ENCODE measurements around the gene WNT3A. TPM values are rescaled to one million over a fixed set of nuclear protein-coding genes. Genes with fewer than 3 reads are reported as not detected.

WNT3A gene
- total RNA-seq, 1 experiment from 2014 or later: 1.0 TPM

- Histone ChIP-seq H3K4me1 (ENCODE audit: insufficient read depth, low read length) (peaks cover 41% of the 10 kb centered on the region), H3K36me3 (ENCODE audit: low read depth, low read length) (no peaks in the 10 kb centered on the region), H3K4me3 (ENCODE audit: low read length) (0 out of 2 replicates have a peak overlapping the region, but pooled peaks have one; percentile 8), H4K20me1 (ENCODE audit: low read length) (no peaks in the 10 kb centered on the region), H3K27me3 (ENCODE audit: low read length) (no peaks in the 10 kb centered on the region), H3K27ac (ENCODE audit: low read length) (peak overlapping the region; percentile 64), H3K9me3 (ENCODE audit: low read length) (no peaks in the 10 kb centered on the region), H3K4me2 (ENCODE audit: low read length) (peak overlapping the region; percentile 65), H2AFZ (ENCODE audit: low read length) (no peak overlapping the region), H3K9me2 (replicated peaks; ENCODE audit: low read length) (no peaks in the 10 kb centered on the region), H3K9ac (ENCODE audit: low read length) (peak overlapping the region; percentile 4; the same call in 1 of the 2 replicates), H3F3A (ENCODE audit: low read length, unreplicated experiment) (peaks cover 4% of the 10 kb centered on the region), H3K79me2 (ENCODE audit: low read length) (no peaks in the 10 kb centered on the region)
- intact Hi-C loops (cut with micrococcal nuclease): no loop called here
- ATAC-seq (no peak), DNase-seq (peak; percentile 30)
- ChIA-PET POLR2A (ENCODE audit: unreplicated experiment) (interaction anchor here (0.8 kb wide), 1 partner anchor 15 kb away, joined by 7 read pairs; no protein-coding TSS in a partner anchor), CTCF (interaction anchor here (1.3 kb wide), 1 partner anchor 46 kb away, joined by 7 read pairs; no protein-coding TSS in a partner anchor)
- TF ChIP-seq EZH2phosphoT487 (IDR thresholded peaks at IDR 0.05; ENCODE audit: borderline replicate concordance, low read length) (no peak), EZH2 (IDR thresholded peaks at IDR 0.05; ENCODE audit: low read length, unreplicated experiment) (no peak), CTCF (conservative IDR thresholded peaks at IDR 0.05; ENCODE audit: low read depth, low read length) (no peak)
- no TSS peak for BruUV-seq (replicated peaks)
Measured at GRCh38 chr1:228045405-228045804, 38.6 kb downstream of the WNT3A start.

- Histone ChIP-seq H3K36me3 (ENCODE audit: low read depth, low read length) (no peaks in the 10 kb centered on the region), H3K9me2 (replicated peaks; ENCODE audit: low read length) (no peaks in the 10 kb centered on the region), H3K9ac (ENCODE audit: low read length) (no peak overlapping the region), H3K79me2 (ENCODE audit: low read length) (no peaks in the 10 kb centered on the region), H3K27ac (ENCODE audit: low read length) (peak overlapping the region; percentile 64), H3K4me2 (ENCODE audit: low read length) (peak overlapping the region; percentile 65), H3K27me3 (ENCODE audit: low read length) (no peaks in the 10 kb centered on the region), H3K9me3 (ENCODE audit: low read length) (no peaks in the 10 kb centered on the region), H4K20me1 (ENCODE audit: low read length) (no peaks in the 10 kb centered on the region), H3K4me1 (ENCODE audit: insufficient read depth, low read length) (peaks cover 41% of the 10 kb centered on the region), H3K4me3 (ENCODE audit: low read length) (0 out of 2 replicates have a peak overlapping the region, but pooled peaks have one; percentile 8), H3F3A (ENCODE audit: low read length, unreplicated experiment) (peaks cover 4% of the 10 kb centered on the region), H2AFZ (ENCODE audit: low read length) (no peak overlapping the region)
- peak; percentile 98 for DNase-seq
- ChIA-PET CTCF (interaction anchor here (1.3 kb wide), 1 partner anchor 46 kb away, joined by 7 read pairs; no protein-coding TSS in a partner anchor), POLR2A (ENCODE audit: unreplicated experiment) (no interaction called here)
- BruUV-seq (replicated peaks): no TSS peak
- TF ChIP-seq EZH2phosphoT487 (IDR thresholded peaks at IDR 0.05; ENCODE audit: borderline replicate concordance, low read length) (peak; percentile 79), CTCF (conservative IDR thresholded peaks at IDR 0.05; ENCODE audit: low read depth, low read length) (no peak)
- intact Hi-C loops (cut with micrococcal nuclease): no loop called here
- peak; percentile 63 for ATAC-seq
Measured at GRCh38 chr1:228045871-228046270, 39.1 kb downstream of the WNT3A start.

- no peaks in the 10 kb centered on the region for H3K9me3 ChIP-seq (ENCODE audit: low read length)
- no peaks in the 10 kb centered on the region for H3K27me3 ChIP-seq (ENCODE audit: low read length)
- POLR2A ChIA-PET (ENCODE audit: unreplicated experiment): no interaction called here
- H3K27ac ChIP-seq (ENCODE audit: low read length): no peak overlapping the region
- DNase-seq (no peak), ATAC-seq (no peak)
- H3K4me2 ChIP-seq (ENCODE audit: low read length): peak overlapping the region; percentile 65
- no peaks in the 10 kb centered on the region for H4K20me1 ChIP-seq (ENCODE audit: low read length)
- no peaks in the 10 kb centered on the region for H3K79me2 ChIP-seq (ENCODE audit: low read length)
- no peaks in the 10 kb centered on the region for H3K36me3 ChIP-seq (ENCODE audit: low read depth, low read length)
- intact Hi-C loops (cut with micrococcal nuclease): no loop called here
- peaks cover 4% of the 10 kb centered on the region for H3F3A ChIP-seq (ENCODE audit: low read length, unreplicated experiment)
- no peak overlapping the region for H3K9ac ChIP-seq (ENCODE audit: low read length)
- H2AFZ ChIP-seq (ENCODE audit: low read length): no peak overlapping the region
- H3K4me3 ChIP-seq (ENCODE audit: low read length): no peak overlapping the region
- peaks cover 41% of the 10 kb centered on the region for H3K4me1 ChIP-seq (ENCODE audit: insufficient read depth, low read length)
- TF ChIP-seq EZH2phosphoT487 (IDR thresholded peaks at IDR 0.05; ENCODE audit: borderline replicate concordance, low read length) (no peak), CTCF (conservative IDR thresholded peaks at IDR 0.05; ENCODE audit: low read depth, low read length) (no peak), EZH2 (IDR thresholded peaks at IDR 0.05; ENCODE audit: low read length, unreplicated experiment) (no peak)
- no peaks in the 10 kb centered on the region for H3K9me2 ChIP-seq (replicated peaks; ENCODE audit: low read length)
- CTCF ChIA-PET: no interaction called here
- no TSS peak for BruUV-seq (replicated peaks)
Measured at GRCh38 chr1:228046421-228047182, 39.8 kb downstream of the WNT3A start.

Measured in PC-3 (cell line).